Fibroblast of lung (primary cell): ENCODE results near the gene PER2. TPM values are rescaled to one million over a fixed set of nuclear protein-coding genes. Genes with fewer than 3 reads are reported as not detected.

ENCODE experiments used
- DNase-seq, 2 donors: peaks; one replicate each; pipeline versions ENCODE4 v3.0.0 to v3.0.0-alpha.2; 2010; ENCODE audit warnings: low read depth in 2 of 2
- H2AFZ ChIP-seq: 2 replicates; pipeline ENCODE4 v1.5.1; 2012; ENCODE audit warnings: low read length, control low read depth, inconsistent platforms
- H3K27ac ChIP-seq: 2 replicates; pipeline ENCODE4 v1.5.1; 2011; ENCODE audit warnings: low read length, control low read depth; ENCODE audit not compliant: insufficient read depth
- H3K27me3 ChIP-seq: 2 replicates; pipeline ENCODE4 v1.5.1; 2011; ENCODE audit warnings: mild to moderate bottlenecking, low read length; ENCODE audit not compliant: control insufficient read depth, insufficient read depth
- H3K36me3 ChIP-seq: 2 replicates; pipeline ENCODE4 v1.5.1; 2011; ENCODE audit warnings: low read length; ENCODE audit not compliant: control insufficient read depth, insufficient read depth
- H3K4me1 ChIP-seq: 2 replicates; pipeline ENCODE4 v1.5.1; 2011; ENCODE audit warnings: low read length; ENCODE audit not compliant: control insufficient read depth, insufficient read depth; ENCODE audit errors: extremely low read depth
- H3K4me2 ChIP-seq: 2 replicates; pipeline ENCODE4 v1.5.1; 2011; ENCODE audit warnings: low read length, control low read depth; ENCODE audit not compliant: insufficient read depth; ENCODE audit errors: extremely low read depth
- H3K4me3 ChIP-seq, 4 experiments: fragments of 200-600 bp in 1 of 4; sonication (generic) in 1 of 4; replicated peaks in 1 of 4; 2 replicates each; pipeline ENCODE4 v1.5.1; 2011 to 2016; ENCODE audit warnings: low read length in 4 of 4, low read depth in 3 of 4, mild to moderate bottlenecking in 3 of 4, control low read depth in 2 of 4, inconsistent platforms in 1 of 4, mixed read lengths in 1 of 4; ENCODE audit not compliant: insufficient read depth in 1 of 4; ENCODE audit errors: control extremely low read depth in 1 of 4
- H3K79me2 ChIP-seq: 2 replicates; pipeline ENCODE4 v1.5.1; 2012; ENCODE audit warnings: mild to moderate bottlenecking, low read length, inconsistent platforms; ENCODE audit not compliant: control insufficient read depth, insufficient read depth
- H3K9ac ChIP-seq: 2 replicates; pipeline ENCODE4 v1.5.1; 2011; ENCODE audit warnings: mild to moderate bottlenecking, low read length, control low read depth; ENCODE audit not compliant: insufficient read depth
- H3K9me3 ChIP-seq: 2 replicates; pipeline ENCODE4 v1.5.1; 2012; ENCODE audit warnings: low read depth, low read length; ENCODE audit not compliant: control insufficient read depth, insufficient read depth
- H4K20me1 ChIP-seq: 2 replicates; pipeline ENCODE4 v1.5.1; 2011; ENCODE audit warnings: low read length; ENCODE audit not compliant: control insufficient read depth, insufficient read depth; ENCODE audit errors: extremely low read depth
- CTCF ChIP-seq, 2 donors: IDR thresholded peaks in 1 of 2; conservative IDR thresholded peaks in 1 of 2; 1 replicate in 1 of 2; 2 replicates in 1 of 2; pipeline ENCODE4 v1.5.1; 2011 to 2012; ENCODE audit warnings: low read length in 2 of 2, control low read depth in 1 of 2, inconsistent platforms in 1 of 2, low read depth in 1 of 2, mild to moderate bottlenecking in 1 of 2
- EZH2 ChIP-seq: IDR thresholded peaks from 2 replicates; pipeline ENCODE4 v1.5.1; 2012; ENCODE audit warnings: low read length, control low read depth, mild to moderate bottlenecking; ENCODE audit errors: missing control alignments
- polyA plus RNA-seq, 2 donors: library from polyadenylated mRNA; depleted of rRNA in 1 of 2; stranded (reverse) in 1 of 2; unstranded in 1 of 2; fragments of >200 nt; gene quantifications; 2 replicates each; pipeline ENCODE4 v1.2.1, GENCODE V29; 2011 to 2012; ENCODE audit warnings: missing spikeins in 1 of 2
- total RNA-seq: library from RNA; depleted of rRNA; stranded (reverse); fragments of >200 nt; gene quantifications from 2 replicates; pipeline ENCODE4 v1.2.1, GENCODE V29; 2014

Gene PER2
- total and polyA plus RNA-seq, 2 donors (not counting 1 experiment from before 2014, with no cell fraction given): 1.9 to 4.6 TPM

- Histone ChIP-seq H3K27me3 (no peaks in the 10 kb centered on the region), H4K20me1 (no peaks in the 10 kb centered on the region), H3K36me3 (no peaks in the 10 kb centered on the region), H3K9me3 (no peaks in the 10 kb centered on the region), H2AFZ (no peak overlapping the region), H3K9ac (no peak overlapping the region), H3K4me2 (no peak overlapping the region), H3K79me2 (no peaks in the 10 kb centered on the region), H3K27ac (no peak overlapping the region), H3K4me3 (no peak overlapping the region), H3K4me1 (peaks cover 3% of the 10 kb centered on the region)
- no peak for TF ChIP-seq EZH2
- TF ChIP-seq CTCF (conservative IDR thresholded peaks at IDR 0.05 in 1 of 2, IDR thresholded peaks at IDR 0.05 in 1 of 2; ENCODE audit: low read depth in 1 of 2, low read length in 2 of 2): no peak
- DNase-seq: peak in 1 of 2 donors; percentile 24
Measured at GRCh38 chr2:238267341-238267710, 21.1 kb downstream of the PER2 start.

- DNase-seq: no peak
- Histone ChIP-seq H3K4me3 (no peak overlapping the region), H3K4me1 (peaks cover 3% of the 10 kb centered on the region), H3K27me3 (no peaks in the 10 kb centered on the region), H3K36me3 (no peaks in the 10 kb centered on the region), H3K9me3 (no peaks in the 10 kb centered on the region), H2AFZ (no peak overlapping the region), H3K9ac (no peak overlapping the region), H3K79me2 (no peaks in the 10 kb centered on the region), H3K4me2 (no peak overlapping the region), H4K20me1 (no peaks in the 10 kb centered on the region), H3K27ac (no peak overlapping the region)
- TF ChIP-seq EZH2 (no peak), CTCF (conservative IDR thresholded peaks at IDR 0.05 in 1 of 2, IDR thresholded peaks at IDR 0.05 in 1 of 2; ENCODE audit: low read depth in 1 of 2, low read length in 2 of 2) (no peak)
Measured at GRCh38 chr2:238265605-238266004, 22.8 kb downstream of the PER2 start.

GRCh38 chr2:238264072-238264460, 24.3 kb downstream of the PER2 start:
- Histone ChIP-seq H4K20me1 (no peaks in the 10 kb centered on the region), H2AFZ (no peak overlapping the region), H3K79me2 (no peaks in the 10 kb centered on the region), H3K4me1 (peaks cover 3% of the 10 kb centered on the region), H3K9ac (no peak overlapping the region), H3K4me3 (no peak overlapping the region), H3K27ac (no peak overlapping the region), H3K27me3 (no peaks in the 10 kb centered on the region), H3K4me2 (no peak overlapping the region), H3K9me3 (no peaks in the 10 kb centered on the region), H3K36me3 (peaks cover 4% of the 10 kb centered on the region)
- no peak for DNase-seq
- no peak for TF ChIP-seq CTCF (conservative IDR thresholded peaks at IDR 0.05 in 1 of 2, IDR thresholded peaks at IDR 0.05 in 1 of 2; ENCODE audit: low read depth in 1 of 2, low read length in 2 of 2)
- TF ChIP-seq EZH2: no peak
